HUDEP-2 (cell line): ENCODE results near the gene F10.
"Not testable (repeated sequence)": the region's sequence is repeated elsewhere in the genome, so short reads cannot be mapped to it uniquely, and the experiment has no call there.

Experiments
- DNase-seq, 76 experiments: peaks; one replicate each; lab custom pipeline; 2025; ENCODE audit not compliant: unreplicated experiment in 76 of 76; lab: John Stamatoyannopoulos, UW

Gene F10

GRCh38 chr13:113122550-113123225 is at the start of gene F10:
Gene F10, plus strand, starts transcription at chr13:113122799. Its CDS starts 57 bp downstream, at chr13:113122856.
- DNase-seq = peak in 5 of 76 experiments; percentile 8 to 30 (median 18)

DNA sequence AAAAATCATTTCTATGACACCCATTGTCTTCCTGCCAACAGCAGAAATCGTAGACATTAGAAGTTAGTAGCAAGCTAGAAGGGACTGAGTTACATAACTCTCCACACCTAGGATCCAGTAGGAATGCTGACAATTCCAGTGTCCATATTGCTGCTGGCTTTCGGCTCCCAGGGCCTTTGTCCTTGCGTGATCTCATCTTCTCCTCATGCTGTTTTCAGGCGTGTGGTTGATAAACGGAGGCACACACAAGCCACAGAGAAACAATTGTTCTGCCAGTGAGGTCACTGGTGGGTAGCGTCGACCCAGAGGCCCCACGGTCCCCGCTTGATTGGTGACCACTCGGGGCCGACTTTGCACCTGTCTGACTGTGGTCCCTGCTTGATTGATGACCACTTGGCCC is 48.7 kb upstream of the F10 start:
- no peak for DNase-seq

GRCh38 chr13:113074401-113074800 is 48.2 kb upstream of the F10 start:
- no peak for DNase-seq

DNA sequence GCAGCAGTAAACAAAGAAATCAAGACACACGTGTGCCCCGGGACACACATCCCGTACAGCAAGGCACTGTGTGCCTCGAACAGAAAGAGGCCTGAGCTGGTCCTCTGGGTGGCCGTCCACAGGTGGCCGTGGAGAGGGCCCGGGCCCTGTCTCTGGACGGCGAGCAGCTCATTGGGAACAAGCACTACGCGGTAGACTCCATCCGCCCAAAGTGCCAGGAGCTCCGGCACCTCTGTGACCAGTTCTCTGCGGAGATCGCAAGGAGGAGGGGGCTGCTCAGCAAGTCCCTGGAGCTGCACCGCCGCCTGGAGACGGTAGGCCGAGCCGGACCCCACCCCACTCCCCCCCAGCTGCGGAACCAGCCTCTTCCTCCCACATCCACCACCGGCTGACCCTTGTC is 47.7 kb upstream of the F10 start:
- DNase-seq = no peak

- DNase-seq = no peak
Observed at GRCh38 chr13:113075711-113076110, 46.9 kb upstream of the F10 start.

GRCh38 chr13:113076681-113077401 is 45.8 kb upstream of the F10 start:
- no peak for DNase-seq

DNA sequence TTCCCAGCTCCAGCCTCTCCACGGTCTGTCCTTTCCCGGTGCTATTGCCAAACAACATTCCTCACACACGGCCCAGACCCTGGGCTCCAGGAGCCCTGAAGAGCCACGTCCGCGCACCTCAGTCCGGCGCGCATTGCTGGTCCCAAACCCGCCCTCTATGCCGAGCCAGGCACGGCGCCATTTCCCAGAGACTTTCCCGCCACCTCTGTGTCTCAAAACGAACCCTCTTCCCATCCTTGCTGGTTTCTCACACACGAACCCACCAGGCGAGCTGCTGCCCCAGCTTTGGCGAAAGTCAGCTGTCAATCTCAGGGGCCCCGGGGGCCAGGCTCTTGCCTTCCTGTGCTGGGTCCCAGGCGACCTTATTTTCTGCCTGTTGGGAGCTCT is 45.0 kb upstream of the F10 start:
- DNase-seq = no peak

- no peak for DNase-seq
Observed at GRCh38 chr13:113077953-113078901, 44.4 kb upstream of the F10 start.

- no peak for DNase-seq
Observed at GRCh38 chr13:113078902-113079780, 43.5 kb upstream of the F10 start.

DNA sequence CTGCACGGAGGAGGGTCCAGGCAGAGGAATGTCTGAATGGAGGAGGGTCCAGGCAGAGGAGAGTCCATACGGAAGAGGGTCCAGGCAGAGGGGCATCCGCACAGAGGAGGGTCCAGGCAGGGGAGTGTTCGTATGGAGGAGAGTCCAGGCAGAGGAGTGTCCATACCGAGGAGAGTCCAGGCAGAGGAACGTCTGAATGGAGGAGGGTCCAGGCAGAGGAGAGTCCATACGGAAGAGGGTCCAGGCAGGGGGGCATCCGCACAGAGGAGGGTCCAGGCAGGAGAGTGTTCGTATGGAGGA is 42.9 kb upstream of the F10 start:
- DNase-seq = not testable (repeated sequence)

- DNase-seq = no peak
Observed at GRCh38 chr13:113080361-113080831, 42.2 kb upstream of the F10 start.

GRCh38 chr13:113080901-113081521 is 41.6 kb upstream of the F10 start:
- no peak for DNase-seq

- no peak for DNase-seq
Observed at GRCh38 chr13:113082198-113083021, 40.2 kb upstream of the F10 start.

- DNase-seq = no peak
Observed at GRCh38 chr13:113083022-113083373, 39.6 kb upstream of the F10 start.

- peak in 32 of 76 experiments; percentile 3 to 82 (median 38) for DNase-seq
Observed at GRCh38 chr13:113083402-113084061, 39.1 kb upstream of the F10 start.

DNA sequence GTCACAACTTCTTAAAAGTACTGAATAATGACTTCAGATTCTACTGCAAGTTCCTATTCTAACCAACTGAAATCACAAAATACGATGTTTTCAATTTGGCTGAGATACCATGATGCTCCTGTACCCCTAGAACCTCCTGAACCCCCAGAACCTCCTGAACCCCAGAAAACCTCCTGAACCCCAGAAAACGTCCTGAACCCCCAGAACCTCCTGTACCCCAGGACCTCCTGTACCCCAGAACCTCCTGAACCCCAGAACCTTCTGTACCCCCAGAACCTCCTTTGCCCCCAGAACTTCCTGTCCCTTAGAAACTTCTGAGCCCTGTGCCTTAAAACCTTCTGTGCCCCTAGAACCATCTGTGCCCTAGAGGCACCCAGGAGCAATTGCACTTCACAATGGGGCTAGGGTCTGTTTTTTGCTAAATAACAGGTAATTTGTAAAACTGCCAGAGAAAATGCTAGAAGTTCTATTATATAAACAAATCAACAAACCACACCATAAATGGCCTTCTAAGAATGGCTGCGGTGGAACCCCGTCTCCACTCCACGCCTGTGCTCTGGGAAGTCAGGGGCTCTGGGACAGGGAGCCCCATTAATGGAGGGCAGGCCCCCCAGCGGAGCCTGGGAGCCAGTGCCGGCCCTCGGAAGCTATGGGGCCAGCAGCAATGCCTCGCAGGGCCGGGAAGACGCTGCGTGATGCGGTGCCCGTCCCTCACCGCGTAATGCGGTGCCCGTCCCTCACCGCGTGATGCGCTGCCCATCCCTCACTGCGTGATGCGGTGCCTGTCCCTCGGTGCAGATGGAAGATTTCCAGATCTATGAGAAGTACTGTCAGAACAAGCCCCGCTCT is 38.3 kb upstream of the F10 start:
- no peak for DNase-seq

DNA sequence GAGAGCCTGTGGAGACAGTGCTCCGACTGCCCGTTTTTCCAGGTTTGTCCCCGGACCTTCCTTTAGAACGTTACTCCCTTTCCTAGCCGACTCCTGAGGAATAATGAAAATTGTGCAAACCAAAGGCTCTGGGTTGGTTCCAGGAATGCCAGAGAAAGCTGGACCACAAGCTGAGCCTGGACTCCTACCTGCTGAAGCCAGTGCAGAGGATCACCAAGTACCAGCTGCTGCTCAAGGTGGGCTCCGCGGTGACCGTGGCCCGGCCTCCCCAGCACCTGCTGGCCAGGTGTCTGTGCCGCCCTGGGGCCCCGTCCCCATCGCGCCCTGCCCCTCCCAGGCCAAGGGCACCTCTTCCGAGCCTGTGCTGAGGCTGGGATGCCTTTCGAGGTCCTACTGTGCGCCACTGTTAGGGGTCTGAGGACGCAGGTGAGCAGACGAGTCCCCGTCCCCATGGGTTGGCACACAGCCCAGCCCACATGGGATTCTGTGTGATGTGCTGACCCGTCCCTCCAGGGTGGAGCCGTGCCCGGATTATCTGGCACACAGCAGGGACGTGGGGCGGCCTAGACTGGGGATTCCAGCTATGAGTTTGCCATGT is 37.6 kb upstream of the F10 start:
- DNase-seq = no peak
